ENCODE measurements around the gene PLOD3.

Gene PLOD3

DNA sequence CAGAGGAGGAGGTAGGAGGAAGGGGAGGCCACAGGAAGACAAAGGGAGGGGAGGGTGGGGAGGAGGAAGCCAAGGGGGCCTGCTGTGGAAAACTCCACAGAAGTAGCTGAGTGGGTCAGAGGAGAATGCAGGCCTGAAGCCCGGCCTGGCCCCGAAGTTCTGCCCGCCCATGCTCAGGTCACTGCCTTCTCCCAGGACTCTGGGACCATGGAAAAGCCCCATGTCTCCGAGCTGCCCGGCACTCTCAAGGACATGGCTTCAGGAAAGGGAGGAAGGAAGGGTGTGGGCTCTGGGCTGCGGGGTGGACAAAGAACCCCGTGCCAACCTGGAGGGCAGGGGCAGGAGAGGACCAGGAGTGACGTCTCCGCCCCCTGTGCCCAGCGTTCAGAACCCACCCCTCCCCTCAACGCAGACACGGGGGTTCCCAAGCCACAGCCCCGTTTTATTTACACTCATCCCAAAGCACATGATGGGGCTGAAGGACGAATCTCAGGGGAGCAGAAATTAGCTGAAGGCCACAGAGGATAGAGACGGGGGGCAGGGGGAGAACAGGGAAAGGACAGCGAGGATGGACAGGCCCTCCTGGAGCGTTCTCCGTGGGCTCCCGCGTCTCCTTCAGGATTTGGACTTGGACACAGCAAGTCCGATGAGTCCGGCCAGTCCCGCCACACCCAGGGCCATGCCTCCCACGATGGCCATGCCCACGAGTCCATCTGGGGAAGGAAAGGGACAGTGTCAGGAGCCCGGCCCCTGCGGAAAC, 22.0 kb upstream of the PLOD3 start:
- no peak for DNase-seq

DNA sequence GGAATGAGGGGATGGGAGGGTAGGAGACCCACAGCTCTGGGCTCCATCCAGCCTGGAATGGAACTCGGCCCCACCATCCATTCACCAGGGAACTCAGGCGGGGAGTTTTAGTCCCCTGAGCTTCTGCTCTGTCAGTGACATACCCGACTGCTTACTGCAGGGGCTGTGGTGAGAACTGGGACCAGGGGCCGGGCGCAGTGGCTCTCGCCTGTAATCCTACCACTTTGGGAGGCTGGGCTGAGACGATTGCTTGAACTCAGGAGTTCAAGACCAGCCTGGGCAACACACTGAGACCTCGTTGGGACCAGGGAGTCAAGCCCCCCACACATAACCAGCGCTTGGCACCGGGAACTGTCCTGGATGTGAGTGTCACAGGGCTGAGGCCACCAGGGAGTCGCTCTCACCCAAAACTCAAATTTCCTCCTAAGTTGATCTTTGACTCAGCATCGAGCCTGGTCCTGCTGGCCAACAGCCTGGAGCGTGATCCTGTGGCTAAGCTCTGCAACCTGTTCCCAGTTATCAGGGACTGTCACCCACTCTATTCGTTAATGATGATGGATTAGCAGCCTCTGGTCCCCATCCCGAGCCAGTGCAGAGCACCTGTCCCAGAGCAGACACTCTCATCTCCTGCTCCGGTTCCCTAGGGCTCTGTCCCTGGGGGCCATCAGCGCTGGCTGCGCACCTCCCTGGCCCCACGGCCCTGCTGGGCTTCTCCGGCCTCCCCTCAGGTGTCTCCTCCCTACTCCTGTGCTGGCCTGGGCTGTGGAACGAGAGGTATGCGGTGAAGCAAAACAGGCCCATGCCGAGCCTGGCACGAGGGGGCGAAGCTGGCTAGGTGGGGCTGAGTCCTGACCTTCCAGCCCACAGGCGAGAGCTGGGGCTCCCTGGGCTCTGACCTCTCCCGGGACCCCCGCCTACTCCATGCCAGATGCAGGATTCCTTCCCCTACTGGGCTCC, 21.1 kb upstream of the PLOD3 start:
- DNase-seq = no peak

DNA sequence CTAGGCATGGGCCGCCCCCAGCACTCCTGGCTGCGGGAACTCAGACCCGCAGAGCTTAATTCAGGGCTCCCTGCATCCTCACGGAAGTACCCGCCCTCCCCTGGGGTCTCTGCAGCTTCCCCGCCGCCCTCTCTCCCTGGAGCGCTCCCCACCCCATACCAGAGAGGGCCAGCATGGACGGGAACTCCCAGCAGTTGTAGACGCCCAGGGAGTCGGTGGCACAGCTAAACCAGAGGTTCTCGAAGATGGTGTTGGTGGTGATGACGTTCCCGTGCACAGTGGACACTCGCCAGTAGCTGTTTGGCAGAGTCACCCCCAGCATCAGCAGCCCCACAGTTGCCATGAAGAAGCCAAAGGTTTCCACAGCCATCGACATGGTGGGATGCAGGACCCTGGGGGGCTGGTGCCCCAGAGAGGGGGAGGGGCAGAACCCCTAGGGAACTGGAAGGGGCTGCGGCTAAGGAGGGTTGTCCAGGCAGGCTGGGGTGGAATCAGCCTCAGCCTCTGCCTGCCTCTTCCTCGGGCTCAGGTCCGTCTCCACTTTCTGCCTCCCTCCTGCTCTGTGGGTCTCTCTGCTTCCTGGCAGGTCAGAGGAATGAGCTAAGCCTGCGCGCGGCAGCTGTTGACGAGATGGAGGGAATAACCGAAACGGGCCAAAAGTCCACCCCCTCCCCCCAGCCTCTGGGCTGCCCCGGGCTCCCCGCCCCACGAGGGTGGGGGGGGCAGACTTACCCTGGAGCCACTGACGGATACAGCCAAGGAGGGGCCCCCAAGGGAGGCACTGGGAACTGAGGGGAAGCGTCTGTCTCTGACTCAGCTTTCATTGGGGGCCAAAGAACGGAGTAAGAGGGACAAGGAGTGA, 20.1 kb upstream of the PLOD3 start, which contains the start of gene CLDN15:
TSS of gene CLDN15 (minus strand) at position 597 of the 862 bp plus-strand sequence. CDS start at position 376, 221 bp downstream.
- DNase-seq = no peak

DNA sequence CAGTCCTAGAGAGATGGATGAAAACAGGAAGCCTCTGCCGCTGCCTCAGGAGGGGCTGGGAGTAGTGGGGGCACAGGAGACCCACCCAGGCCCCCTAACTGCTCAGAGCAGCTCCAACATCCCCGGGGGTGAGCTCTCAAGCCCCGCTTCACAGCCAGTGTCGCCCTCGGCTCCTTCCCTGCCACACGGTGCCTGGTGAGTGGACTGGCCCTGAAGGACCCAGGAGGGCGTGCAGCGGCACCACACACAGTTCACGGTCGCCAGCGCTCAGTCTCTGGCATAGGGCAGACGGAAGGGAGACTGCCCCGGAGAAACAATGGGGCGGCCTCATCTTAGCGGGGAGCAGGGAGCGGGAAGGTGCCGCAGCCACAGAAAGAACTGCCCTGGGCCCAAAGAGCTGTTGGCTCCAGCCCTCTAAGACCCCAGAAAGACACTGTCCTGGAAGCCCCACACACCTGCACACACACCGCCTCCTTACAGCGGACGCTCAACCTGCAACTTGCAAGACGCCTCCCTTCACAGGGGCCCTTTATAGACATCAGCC, 19.0 kb upstream of the PLOD3 start:
- DNase-seq = no peak

DNA sequence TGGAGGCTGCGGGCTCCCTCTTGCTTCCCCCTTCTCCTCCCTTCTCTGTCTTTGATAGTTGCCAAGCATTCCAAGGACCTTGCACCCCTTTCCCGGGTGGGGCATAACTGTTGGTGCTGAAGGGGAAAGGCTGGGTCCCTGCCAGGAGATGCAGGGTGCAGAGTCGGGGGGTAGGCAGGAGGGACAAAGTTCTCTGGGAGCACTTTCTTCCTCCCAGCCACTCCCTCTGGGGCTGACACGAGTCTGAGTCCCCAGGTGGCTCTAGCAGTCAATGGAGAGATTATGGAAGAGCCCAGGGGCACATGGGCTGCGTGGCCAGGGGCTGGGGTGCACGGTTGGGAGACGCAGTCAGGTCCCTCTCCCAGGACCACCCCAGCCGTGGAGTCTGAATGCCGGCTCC, 18.1 kb upstream of the PLOD3 start:
- no peak for DNase-seq

DNA sequence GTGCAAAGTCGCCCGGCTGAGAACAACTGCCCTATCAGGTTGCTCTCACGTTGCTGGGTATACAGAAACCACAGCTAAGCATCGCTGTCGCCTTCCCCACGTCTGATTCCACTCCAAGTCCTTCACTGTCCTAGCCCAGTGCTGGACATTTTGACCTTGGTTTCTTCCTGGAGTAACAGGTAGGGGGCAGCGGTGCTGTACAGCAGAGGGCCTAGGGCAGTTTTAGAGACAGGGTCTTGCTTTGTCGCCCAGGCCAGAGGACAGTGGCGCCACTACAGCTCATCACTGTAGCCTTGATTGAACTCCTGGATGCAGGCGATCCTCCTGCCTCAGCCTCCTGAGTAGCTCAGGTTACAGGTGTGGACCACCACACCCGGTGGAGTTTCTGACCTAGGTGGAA, 17.7 kb upstream of the PLOD3 start:
- no peak for DNase-seq

DNA sequence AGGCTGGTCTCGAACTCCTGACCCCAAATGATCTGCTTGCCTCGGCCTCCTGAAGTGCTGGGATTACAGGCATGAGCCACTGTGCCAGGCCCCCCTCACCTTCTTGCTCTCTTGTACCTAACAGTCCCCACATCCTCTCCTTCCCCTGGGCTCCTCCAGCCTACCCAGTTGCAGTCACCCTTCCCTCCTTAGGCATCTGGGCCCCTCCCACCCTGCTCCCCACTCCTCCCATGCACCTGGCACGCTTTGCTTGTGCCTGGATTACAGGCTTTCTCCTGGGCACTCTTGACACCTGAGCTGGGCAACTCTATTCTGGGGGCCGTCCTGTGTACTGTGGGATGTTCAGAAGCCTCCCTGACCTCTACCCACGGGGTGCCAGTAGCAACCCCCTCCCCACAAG, 17.3 kb upstream of the PLOD3 start:
- no peak for DNase-seq

DNA sequence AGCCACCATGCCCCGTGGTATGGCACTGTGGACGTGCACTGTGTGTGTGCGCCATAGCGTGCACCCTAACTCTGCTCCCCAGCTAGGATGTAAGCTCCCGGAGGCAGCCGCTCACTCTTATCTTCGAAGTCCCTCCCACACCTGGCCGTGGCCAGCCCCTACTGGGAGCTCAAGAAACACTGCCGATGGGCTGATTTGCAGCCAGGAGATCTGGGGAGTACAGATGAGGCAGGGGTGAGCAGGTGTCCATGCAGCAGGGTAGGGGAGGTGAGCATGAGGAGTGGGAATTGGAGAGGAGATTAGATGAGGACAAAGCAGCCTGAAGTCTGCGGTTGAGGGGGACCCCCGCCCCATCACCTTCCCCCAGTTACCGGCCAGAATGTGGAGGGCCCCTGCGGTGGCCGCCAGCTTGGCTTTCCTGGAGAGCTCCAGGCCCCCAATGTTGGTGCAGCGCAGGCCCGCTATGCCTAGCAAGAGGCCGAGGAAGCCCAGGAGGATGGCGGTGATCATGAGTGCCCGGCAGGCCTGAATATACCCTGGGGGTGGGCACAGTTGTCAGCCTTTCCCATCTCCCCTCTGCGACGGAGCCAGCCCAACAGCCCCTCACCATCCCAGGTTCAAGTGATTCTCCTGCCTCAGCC, 16.6 kb upstream of the PLOD3 start:
- DNase-seq = no peak

DNA sequence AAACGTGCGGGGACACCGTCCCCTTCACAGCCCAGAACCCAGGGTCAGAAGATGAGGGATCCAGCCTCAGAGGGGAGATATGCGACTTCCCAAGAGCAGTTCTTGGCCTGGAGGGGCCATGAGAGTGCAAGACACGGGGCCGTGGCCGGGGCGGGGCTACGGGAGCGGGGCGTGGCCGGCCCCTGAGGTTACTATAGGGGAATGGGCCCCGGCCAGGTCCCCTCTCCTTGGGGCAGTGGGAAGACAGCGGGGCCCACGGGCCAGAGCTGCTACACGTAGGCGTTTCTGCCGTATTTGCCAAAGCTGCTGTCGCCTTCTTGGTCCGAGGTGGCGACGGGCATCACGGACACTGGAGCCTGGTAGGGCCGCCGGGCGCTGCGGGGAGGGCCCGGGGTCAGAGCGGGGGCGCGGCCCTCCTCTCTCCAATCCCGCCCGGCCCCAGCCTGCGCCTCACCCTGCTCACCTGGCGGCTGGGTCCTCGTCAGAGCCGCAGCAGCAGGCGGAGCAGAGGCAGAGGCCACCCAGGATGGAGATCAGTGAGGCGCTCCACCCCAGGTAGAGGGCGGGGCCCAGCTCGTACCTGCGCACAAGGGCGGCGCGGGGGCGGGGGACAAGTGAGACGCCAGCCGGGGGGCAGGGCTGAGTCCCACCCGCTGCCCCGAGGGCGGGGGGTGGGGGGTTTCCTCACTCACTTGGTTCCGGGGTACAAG, 14.9 kb upstream of the PLOD3 start:
- DNase-seq = no peak

DNA sequence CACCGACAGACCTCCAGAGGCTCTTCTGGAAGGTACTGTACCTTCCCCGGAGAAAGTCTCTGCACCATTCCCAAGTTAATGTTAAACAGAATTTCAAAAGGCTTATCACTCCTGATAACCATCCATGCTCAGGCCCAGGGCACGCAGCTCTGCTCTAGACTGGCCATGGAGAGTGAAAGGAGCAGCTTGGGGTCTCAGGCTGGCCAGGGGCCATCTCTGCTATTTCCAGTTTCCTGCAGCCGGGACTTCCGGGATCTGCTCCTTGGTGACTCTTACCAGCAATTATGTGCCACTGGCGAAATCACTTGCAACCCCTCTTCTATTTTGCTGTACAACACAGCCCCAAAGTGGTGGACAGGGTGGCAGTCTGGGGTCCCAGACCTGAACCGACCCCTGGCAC, 14.3 kb upstream of the PLOD3 start:
- DNase-seq = no peak

DNA sequence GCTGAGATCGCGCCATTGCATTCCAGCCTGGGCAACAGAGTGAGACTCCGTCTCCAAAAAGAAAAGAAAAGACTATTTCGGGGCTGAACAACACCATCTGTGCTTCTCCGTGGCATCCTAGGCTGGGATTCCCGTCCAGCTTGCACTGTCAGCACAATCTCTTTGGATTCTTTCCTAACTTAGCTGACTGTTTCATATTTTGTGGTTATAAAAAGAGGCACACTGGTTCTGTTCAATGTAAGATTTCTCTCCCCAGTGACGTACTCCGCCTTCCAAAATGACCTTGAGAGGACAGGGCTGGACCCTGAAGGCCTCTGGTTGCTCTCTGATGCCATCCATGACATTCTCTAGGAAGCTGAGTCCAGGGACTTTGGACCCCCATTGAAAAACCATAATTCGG, 9.3 kb upstream of the PLOD3 start:
- no peak for DNase-seq

DNA sequence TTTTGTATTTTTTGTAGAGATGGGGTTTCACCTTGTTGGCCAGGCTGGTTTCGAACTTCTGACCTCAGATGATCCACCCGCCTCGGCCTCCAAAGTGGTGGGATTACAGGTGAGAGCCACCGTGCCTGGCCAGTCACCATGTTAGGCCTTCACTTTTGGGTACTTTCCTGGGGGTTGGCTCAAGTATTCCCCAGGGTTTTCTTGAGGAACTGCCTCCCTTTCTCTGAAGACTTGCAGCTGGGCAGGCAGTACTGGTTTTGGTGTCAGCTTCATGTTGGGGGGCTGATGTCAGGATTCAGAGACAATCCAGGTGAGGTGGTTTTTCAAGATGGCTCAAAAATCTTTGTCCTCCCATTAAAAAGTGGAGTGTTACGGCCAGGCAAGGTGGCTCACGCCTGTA, 8.3 kb upstream of the PLOD3 start:
- no peak for DNase-seq

DNA sequence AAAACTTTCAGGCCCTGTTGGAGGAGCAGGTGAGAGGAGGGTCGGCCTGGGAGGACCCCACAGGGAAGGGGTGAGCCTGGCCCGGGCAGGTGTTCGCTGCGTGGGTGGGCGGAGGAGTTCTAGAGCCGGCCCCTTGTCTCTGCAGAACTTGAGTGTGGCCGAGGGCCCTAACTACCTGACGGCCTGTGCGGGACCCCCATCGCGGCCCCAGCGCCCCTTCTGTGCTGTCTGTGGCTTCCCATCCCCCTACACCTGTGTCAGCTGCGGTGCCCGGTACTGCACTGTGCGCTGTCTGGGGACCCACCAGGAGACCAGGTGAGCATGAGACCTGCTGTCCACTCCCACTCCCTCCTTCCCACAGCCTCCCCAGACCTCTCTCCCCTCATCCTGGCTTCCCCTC, 6.1 kb upstream of the PLOD3 start:
- no peak for DNase-seq

DNA sequence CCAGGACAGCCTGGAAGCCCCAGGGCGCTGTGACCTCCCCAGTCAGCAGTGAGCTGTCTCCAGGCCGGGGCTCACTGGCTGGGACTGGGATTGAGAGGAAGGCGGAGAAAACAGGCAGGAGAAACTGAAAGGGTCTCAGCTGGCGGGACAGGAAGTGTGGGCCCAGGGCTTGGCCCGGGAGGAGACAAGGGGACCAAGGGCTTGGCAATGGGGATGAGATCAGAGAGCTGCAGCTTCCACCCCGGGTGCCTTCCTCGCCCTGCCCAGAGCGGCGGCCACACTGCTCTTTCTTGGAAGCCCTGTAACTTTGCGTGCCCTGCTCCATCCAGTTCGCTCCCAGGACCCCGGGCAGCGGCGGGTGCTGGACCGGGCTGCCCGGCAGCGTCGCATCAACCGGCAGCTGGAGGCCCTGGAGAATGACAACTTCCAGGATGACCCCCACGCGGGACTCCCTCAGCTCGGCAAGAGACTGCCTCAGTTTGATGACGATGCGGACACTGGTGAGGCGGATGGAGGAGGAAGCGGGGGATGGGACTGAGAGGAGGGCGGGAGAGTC, 5.0 kb upstream of the PLOD3 start:
- DNase-seq = no peak

DNA sequence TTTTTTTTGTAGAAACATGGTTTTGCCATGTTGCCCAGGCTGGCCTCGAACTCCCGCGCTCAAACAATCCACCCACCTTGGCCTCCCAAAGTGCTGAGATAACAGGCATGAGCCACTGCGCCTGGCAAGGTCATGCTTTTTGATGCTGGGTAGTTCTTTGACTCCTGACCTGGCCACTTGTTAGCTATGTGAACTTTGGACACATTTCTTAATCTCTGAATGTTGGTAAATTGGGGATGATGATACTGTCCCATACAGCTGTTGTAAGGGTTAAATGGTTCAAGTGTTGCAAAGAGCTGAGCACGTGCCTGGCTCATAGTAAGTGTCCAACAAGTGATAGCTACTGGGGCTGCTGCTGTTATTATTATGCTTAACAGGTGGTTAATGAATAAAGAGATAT, 2.9 kb upstream of the PLOD3 start:
- no peak for DNase-seq

DNA sequence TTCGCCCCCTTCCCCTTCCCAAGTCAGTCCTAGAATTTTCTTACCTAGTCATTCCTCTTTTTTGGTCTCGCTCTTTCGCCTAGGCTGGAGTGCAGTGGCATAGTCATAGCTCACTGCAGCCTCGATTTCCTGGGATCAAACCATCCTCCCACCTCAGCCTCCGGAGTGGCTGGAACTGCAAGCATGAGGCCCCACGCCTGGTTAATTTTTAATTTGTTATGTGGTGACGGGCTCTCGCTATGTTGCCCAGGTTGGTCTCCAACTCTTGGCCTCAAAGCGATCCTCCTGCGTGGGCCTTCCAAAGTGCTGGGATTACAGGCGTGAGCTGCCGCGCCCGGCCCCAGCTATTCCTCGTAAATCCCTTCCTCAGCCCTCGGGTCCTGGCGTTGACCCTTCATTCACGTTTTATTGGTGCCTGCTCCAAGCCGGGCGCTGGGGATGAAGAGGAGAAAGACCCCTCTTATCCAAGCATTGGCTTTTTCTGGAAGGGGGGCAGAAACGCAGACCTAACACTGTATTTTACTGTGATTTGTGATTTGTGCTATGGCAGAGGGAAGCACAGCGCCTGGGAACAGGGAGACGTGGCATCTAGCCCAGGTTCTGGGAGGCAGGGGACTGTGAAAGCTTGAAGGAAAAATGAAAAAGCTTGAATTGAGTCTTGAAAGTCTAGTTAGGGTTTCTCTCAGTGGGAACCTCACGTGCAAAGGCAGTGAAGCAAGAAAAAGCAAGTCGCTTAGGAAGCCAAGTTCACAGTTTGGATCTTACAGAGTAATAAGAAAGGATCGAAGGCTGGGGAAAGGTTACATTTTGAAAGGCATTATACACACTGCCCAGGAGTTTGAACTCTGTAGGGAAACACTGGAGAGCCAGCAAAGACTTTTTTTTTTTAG, 1.1 kb upstream of the PLOD3 start:
- DNase-seq = no peak

DNA sequence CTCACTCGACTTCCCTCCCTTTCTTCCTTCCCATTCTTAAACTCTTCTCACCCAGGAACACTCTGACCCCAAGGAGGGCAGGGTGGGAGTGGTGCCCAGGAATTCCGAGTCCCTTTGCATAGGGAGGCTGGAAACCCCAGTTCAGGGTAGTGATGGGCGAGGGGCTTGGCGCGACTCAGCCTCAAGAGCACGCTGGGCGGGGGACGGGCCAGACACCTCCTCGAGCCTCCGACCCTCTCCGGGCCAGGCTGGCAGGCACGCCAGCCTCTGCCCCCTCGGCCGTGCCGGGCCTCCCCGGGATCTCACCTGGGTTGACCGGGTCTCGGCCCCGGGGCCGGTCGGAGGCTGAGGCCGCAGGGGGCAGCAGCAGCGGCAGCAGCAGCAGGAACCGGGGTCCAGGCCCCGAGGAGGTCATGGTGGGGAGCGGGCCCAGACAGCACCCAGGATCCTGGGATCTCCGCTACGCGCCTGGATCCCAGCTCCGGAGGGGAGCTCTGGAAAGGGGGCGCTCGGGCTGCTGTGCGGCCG, 457 bp downstream of the PLOD3 start:
- no peak for DNase-seq

DNA sequence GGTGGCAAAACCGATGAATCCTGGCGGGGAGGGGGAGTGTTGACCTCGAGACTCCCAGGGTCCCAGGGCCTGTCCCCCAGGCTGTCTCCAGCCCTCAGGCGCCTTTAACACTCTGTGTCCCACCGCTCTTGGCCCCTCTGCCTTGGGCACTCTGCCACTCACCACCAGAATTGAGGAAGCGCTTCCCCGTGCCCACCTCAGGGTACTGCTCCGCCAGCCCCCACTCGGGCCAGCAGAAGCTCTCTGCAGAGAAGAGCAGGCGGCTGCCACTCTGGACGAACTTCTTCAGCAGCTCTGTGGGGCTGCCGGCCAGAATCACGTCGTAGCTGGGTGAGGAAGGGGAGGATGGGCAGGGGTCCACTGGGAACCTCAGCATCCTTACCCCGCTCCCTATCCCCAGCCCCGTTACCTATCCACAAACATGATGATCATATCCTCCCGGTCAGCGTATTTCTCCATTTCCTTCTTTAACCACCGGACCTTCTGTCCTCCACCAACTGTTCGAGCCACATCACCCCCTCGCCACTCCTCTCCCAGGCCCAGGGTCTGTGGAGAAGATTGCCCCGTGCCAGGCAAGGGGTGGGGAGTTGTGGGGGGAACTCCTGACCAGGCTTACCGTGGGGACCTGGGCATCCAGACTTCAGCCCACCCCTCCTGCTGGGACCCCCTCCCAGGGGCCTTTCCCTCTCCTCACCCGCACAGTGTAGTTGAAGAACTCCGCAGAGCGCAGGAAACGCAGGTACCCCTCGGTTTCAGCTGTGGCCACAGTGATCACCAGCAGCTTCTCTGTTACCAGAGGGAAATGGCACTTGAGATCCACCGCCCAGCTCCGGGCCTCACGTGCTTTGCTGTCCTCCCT, 1.2 kb downstream of the PLOD3 start:
- DNase-seq = no peak

DNA sequence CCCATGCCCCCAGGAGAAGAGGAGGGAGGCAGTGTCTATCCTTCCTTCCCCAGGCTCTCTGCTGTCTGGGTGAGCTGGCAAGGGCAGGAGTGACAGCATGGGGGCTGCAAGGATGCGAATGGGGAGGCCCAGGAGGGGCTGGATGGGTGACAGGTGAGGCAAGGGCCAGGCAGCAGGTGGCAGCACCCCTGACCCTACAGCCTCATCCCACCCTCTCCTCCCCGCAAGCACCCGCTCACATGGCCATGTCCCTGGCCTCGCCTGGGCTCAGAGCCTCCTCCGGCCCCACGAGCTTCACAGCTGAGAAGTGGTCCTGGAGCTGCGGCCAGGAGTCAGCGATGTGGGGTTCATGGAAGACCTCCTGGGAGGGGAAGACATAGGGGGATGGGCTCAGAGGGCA, 5.4 kb downstream of the PLOD3 start:
- DNase-seq = no peak

Data from NK-92 treated with Interleukin-12 subunit alpha and Interleukin-12 subunit beta, amount 100 ng/mL, for 24 hours (cell line).